ENCODE results near the gene ERP29. TPM values are rescaled to one million over a fixed set of nuclear protein-coding genes. Genes with fewer than 3 reads are reported as not detected.
"Not testable (repeated sequence)": the region's sequence is repeated elsewhere in the genome, so short reads cannot be mapped to it uniquely, and the experiment has no call there.

Gene ERP29
- polyA plus RNA-seq, 3 donors, result 147 to 180 (median 173) TPM

GRCh38 chr12:112022241-112023016, 9.2 kb downstream of the ERP29 start:
- no peak for DNase-seq

- no peak for DNase-seq
Measured at GRCh38 chr12:112023759-112024396, 10.7 kb downstream of the ERP29 start.

- no peak for DNase-seq
Measured at GRCh38 chr12:112025808-112026375, 12.7 kb downstream of the ERP29 start.

- no peak for DNase-seq
Measured at GRCh38 chr12:112029301-112029700, 16.1 kb downstream of the ERP29 start.

GRCh38 chr12:112031472-112031871, 18.2 kb downstream of the ERP29 start:
- no peak for DNase-seq

- DNase-seq, result no peak
Measured at GRCh38 chr12:112032292-112032691, 19.1 kb downstream of the ERP29 start.

- no peak for DNase-seq
Measured at GRCh38 chr12:112035219-112035785, 22.1 kb downstream of the ERP29 start.

GRCh38 chr12:112036614-112037013, 23.4 kb downstream of the ERP29 start:
- not testable (repeated sequence) for DNase-seq

GRCh38 chr12:112046003-112046402, 32.8 kb downstream of the ERP29 start:
- DNase-seq, result no peak

- no peak for DNase-seq
Measured at GRCh38 chr12:112049351-112049750, 36.1 kb downstream of the ERP29 start.

GRCh38 chr12:112061137-112061536, 47.9 kb downstream of the ERP29 start:
- no peak for DNase-seq

- DNase-seq, result no peak
Measured at GRCh38 chr12:112063273-112063672, 50.0 kb downstream of the ERP29 start.

GRCh38 chr12:112066566-112066965, 53.3 kb downstream of the ERP29 start:
- DNase-seq, result no peak

Other genes with a start within 250 kb of the ERP29 start
- 100 to 1,000 TPM in 2 of 3 donors, 10 to 100 TPM in 1; 93.8 to 117 (median 109) TPM for gene ALDH2, start 246.5 kb upstream of the ERP29 start, polyA plus RNA-seq (ENCODE audit: insufficient read length in 3 of 3)
- gene MAPKAPK5, start 171.2 kb upstream of the ERP29 start, polyA plus RNA-seq (ENCODE audit: insufficient read length in 3 of 3), result 10 to 100 TPM; 45.4 to 62.6 (median 50.7) TPM
- gene TMEM116, start 261 bp upstream of the ERP29 start, polyA plus RNA-seq (ENCODE audit: insufficient read length in 3 of 3), result 10 to 100 TPM; 29.3 to 36.8 (median 29.3) TPM
- 10 to 100 TPM; 18.6 to 26.9 (median 25.9) TPM for gene NAA25, start 95.4 kb downstream of the ERP29 start, polyA plus RNA-seq (ENCODE audit: insufficient read length in 3 of 3)
- gene TRAFD1, start 112.1 kb downstream of the ERP29 start, polyA plus RNA-seq (ENCODE audit: insufficient read length in 3 of 3), result 10 to 100 TPM; 39.6 to 44.4 (median 43.1) TPM